ENCODE data around the gene SMOC1. TPM values are rescaled to one million over a fixed set of nuclear protein-coding genes. Genes with fewer than 3 reads are reported as not detected.

Gene SMOC1
- total RNA-seq, 1 experiment from 2014 or later: 0.68 TPM

DNA sequence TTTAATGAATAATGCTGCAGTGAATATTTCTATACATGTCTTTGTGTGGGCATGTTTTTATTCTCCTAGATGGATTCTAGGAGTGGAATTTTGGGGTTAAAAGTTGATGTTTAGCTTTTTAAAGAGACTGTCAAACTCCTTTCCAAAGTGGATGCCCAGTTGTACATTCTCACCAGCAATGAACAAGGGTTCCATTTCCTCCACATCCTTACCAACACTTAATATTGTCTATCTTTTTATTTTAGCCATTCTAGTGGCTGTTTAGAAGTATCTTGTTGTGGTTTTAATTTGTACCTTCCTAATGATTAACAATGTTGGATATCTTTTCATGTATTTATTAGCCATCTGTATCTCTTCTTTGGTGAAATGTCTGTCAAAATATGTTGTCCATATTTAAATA lies 109.8 kb downstream of the SMOC1 start:
- peaks cover 23 to 29% of the 10 kb centered on the region in 2 experiments for H3K4me1 Mint-ChIP-seq
- H3K27me3 Mint-ChIP-seq (ENCODE audit: low read depth): peaks cover 14% of the 10 kb centered on the region
- Histone ChIP-seq H3K27ac (ENCODE audit: insufficient read length, low read depth, low read length) (no peak overlapping the region), H2BK20ac (ENCODE audit: low read depth, low read length, poor library complexity, severe bottlenecking) (no peak overlapping the region), H2BK12ac (ENCODE audit: insufficient read length, low read depth, low read length) (no peak overlapping the region), H2BK15ac (ENCODE audit: low read depth, low read length) (no peak overlapping the region), H3K4me1 (ENCODE audit: insufficient read depth, low read length) (no peaks in the 10 kb centered on the region; the same call in 1 of the 2 replicates), H2BK120ac (ENCODE audit: low read depth, low read length, poor library complexity, severe bottlenecking) (no peak overlapping the region), H3K18ac (ENCODE audit: insufficient read length, low read depth, low read length) (no peak overlapping the region), H3K9me3 (ENCODE audit: control insufficient read depth, low read depth, low read length) (no peaks in the 10 kb centered on the region), H2AK5ac (ENCODE audit: insufficient read length, low read length) (no peak overlapping the region), H2BK5ac (ENCODE audit: insufficient read length, low read length) (no peak overlapping the region), H3K79me2 (ENCODE audit: insufficient read depth, low read length) (no peaks in the 10 kb centered on the region), H3T11ph (ENCODE audit: low read length) (no peak overlapping the region), H3K4me2 (ENCODE audit: insufficient read depth, insufficient read length, low read length) (no peak overlapping the region), H3K4ac (ENCODE audit: low read depth, low read length) (no peak overlapping the region), H3K23ac (ENCODE audit: insufficient read length, low read depth, low read length) (no peak overlapping the region), H3K23me2 (ENCODE audit: insufficient read length, low read depth, low read length, poor library complexity, severe bottlenecking) (no peaks in the 10 kb centered on the region), H4K8ac (replicated peaks; ENCODE audit: insufficient read length, low read depth, low read length) (no peak overlapping the region), H2AFZ (ENCODE audit: low read length) (no peak overlapping the region), H3K79me1 (ENCODE audit: insufficient read depth, low read depth, low read length, poor library complexity, severe bottlenecking) (no peaks in the 10 kb centered on the region), H3K56ac (ENCODE audit: insufficient read length, low read depth, low read length) (no peak overlapping the region), H3K14ac (ENCODE audit: insufficient read depth, low read length) (no peak overlapping the region), H4K20me1 (ENCODE audit: control insufficient read depth, insufficient read depth, insufficient read length) (no peaks in the 10 kb centered on the region), H3K9ac (ENCODE audit: extremely low read depth, insufficient read length, low read length) (no peak overlapping the region), H4K5ac (ENCODE audit: insufficient read length, low read depth, low read length) (no peak overlapping the region), H3K27me3 (ENCODE audit: insufficient read depth, low read length) (no peaks in the 10 kb centered on the region), H4K91ac (ENCODE audit: insufficient read length, low read depth, low read length) (no peak overlapping the region)
- no peak overlapping the region for H3K27ac Mint-ChIP-seq
- H3K9me3 Mint-ChIP-seq: peaks cover 0 to 5% of the 10 kb centered on the region in 2 experiments; a peak in 2 of 5 replicates
- no peak for DNase-seq
- no peak overlapping the region for H3K4me3 Mint-ChIP-seq
- peaks cover 0 to 4% (median 3%) of the 10 kb centered on the region in 3 experiments; a peak in 5 of 7 replicates for H3K36me3 Mint-ChIP-seq (ENCODE audit: insufficient read depth in 1 of 3, low read depth in 3 of 3)
- TF ChIP-seq, protein P1, sequence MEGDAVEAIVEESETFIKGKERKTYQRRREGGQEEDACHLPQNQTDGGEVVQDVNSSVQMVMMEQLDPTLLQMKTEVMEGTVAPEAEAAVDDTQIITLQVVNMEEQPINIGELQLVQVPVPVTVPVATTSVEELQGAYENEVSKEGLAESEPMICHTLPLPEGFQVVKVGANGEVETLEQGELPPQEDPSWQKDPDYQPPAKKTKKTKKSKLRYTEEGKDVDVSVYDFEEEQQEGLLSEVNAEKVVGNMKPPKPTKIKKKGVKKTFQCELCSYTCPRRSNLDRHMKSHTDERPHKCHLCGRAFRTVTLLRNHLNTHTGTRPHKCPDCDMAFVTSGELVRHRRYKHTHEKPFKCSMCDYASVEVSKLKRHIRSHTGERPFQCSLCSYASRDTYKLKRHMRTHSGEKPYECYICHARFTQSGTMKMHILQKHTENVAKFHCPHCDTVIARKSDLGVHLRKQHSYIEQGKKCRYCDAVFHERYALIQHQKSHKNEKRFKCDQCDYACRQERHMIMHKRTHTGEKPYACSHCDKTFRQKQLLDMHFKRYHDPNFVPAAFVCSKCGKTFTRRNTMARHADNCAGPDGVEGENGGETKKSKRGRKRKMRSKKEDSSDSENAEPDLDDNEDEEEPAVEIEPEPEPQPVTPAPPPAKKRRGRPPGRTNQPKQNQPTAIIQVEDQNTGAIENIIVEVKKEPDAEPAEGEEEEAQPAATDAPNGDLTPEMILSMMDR (conservative IDR thresholded peaks at IDR 0.05): no peak

All from H9 (cell line).